NCI-H1092 treated with DMSO at 0.1 percent for 48 hours (cell line): ENCODE measurements around the gene L3MBTL4.
A peak's percentile ranks its signal among the peaks of the same experiment; 100 is the strongest.
"Not testable (repeated sequence)": the region's sequence is repeated elsewhere in the genome, so short reads cannot be mapped to it uniquely, and the experiment has no call there.

ENCODE experiments used
- DNase-seq: peaks from one replicate; lab custom pipeline; 2025; lab: John Stamatoyannopoulos, UW

Gene L3MBTL4

GRCh38 chr18:6414723-6415417 lies at the start of gene L3MBTL4:
L3MBTL4 (minus strand) TSS chr18:6414911; CDS start chr18:6311625, 103,286 bp downstream.
- DNase-seq, result peak; percentile 23

- no peak for DNase-seq
Observed at GRCh38 chr18:6452194-6452593, 37.5 kb upstream of the L3MBTL4 start.

- DNase-seq, result no peak
Observed at GRCh38 chr18:6449213-6449612, 34.5 kb upstream of the L3MBTL4 start.

GRCh38 chr18:6444466-6445228 lies 29.9 kb upstream of the L3MBTL4 start:
- DNase-seq, result no peak

- no peak for DNase-seq
Observed at GRCh38 chr18:6441200-6441599, 26.5 kb upstream of the L3MBTL4 start.

GRCh38 chr18:6437937-6438818 lies 23.5 kb upstream of the L3MBTL4 start:
- DNase-seq, result no peak

- DNase-seq, result no peak
Observed at GRCh38 chr18:6435731-6436130, 21.0 kb upstream of the L3MBTL4 start.

- DNase-seq, result no peak
Observed at GRCh38 chr18:6434987-6435709, 20.4 kb upstream of the L3MBTL4 start.

- no peak for DNase-seq
Observed at GRCh38 chr18:6434481-6434880, 19.8 kb upstream of the L3MBTL4 start.

- DNase-seq, result no peak
Observed at GRCh38 chr18:6431659-6432318, 17.1 kb upstream of the L3MBTL4 start.

- no peak for DNase-seq
Observed at GRCh38 chr18:6428851-6429395, 14.2 kb upstream of the L3MBTL4 start.

GRCh38 chr18:6427286-6427685 lies 12.6 kb upstream of the L3MBTL4 start:
- no peak for DNase-seq

GRCh38 chr18:6423289-6423688 lies 8.6 kb upstream of the L3MBTL4 start:
- no peak for DNase-seq

- DNase-seq, result peak; percentile 1
Observed at GRCh38 chr18:6414118-6414722, 491 bp downstream of the L3MBTL4 start.

GRCh38 chr18:6413579-6414117 lies 1.1 kb downstream of the L3MBTL4 start:
- no peak for DNase-seq

GRCh38 chr18:6412933-6413472 lies 1.7 kb downstream of the L3MBTL4 start:
- no peak for DNase-seq

GRCh38 chr18:6411382-6411781 lies 3.3 kb downstream of the L3MBTL4 start:
- DNase-seq, result no peak

GRCh38 chr18:6409933-6410332 lies 4.8 kb downstream of the L3MBTL4 start:
- DNase-seq, result no peak

GRCh38 chr18:6408543-6408942 lies 6.2 kb downstream of the L3MBTL4 start:
- DNase-seq, result not testable (repeated sequence)

GRCh38 chr18:6406910-6407470 lies 7.7 kb downstream of the L3MBTL4 start:
- DNase-seq, result peak; percentile 12
